GM12874 (cell line): ENCODE data around the gene KLHL40.

Experiments used
- CTCF ChIP-seq: IDR thresholded peaks from 2 replicates; pipeline ENCODE4 v1.5.1; 2011; ENCODE audit warnings: low read depth, mild to moderate bottlenecking, control low read depth, low read length, moderate library complexity; ENCODE audit not compliant: insufficient read depth

KLHL40 gene

DNA sequence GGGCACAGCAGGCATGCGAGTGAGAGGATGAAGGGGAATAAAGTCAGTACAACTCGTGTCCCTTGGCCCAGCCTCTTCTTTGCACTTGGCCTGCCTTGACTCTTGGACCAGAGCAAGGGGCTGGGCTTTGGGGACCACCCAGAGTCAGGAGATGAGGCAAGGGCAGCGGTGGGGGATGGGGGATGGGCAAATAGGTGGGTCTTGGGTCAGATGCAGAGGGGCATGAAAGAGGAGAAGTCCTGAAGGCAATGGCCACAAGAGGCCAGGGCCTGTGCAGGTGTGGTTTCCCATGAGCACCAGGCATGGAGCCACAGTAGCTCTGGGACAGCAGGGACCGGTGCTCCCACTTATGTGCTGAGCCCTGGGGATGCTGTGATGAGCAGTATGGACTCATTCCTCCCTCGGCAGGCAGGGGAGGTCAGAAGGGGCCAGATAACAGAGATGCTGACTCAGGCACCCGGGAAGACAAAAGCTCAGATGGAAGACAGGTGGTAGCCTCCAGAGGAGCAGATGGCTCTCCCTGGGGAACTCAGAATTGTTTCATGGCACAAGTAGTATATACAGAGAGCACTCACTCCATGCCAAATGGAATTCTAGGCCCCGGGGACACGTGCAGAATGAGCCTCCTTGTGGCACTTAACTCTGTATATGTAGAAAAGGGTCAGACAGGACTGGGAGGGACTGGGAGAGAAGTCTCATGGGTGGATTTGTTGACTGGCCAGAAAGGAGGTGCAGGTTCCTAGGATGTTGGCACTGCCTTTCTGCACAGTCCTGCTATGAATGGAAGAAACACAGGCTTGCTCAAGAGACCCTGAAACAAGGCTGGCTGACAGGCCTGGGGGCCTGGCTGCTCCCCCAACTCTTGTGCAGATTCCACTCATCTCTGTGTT is 17.6 kb upstream of the KLHL40 start:
- TF ChIP-seq CTCF: no peak

GRCh38 chr3:42668413-42668760 is 16.9 kb upstream of the KLHL40 start:
- no peak for TF ChIP-seq CTCF

- no peak for TF ChIP-seq CTCF
These were observed 16.5 kb upstream of the KLHL40 start for GRCh38 chr3:42668793-42669217.

- no peak for TF ChIP-seq CTCF
These were observed 15.2 kb upstream of the KLHL40 start for GRCh38 chr3:42670051-42670576.

DNA sequence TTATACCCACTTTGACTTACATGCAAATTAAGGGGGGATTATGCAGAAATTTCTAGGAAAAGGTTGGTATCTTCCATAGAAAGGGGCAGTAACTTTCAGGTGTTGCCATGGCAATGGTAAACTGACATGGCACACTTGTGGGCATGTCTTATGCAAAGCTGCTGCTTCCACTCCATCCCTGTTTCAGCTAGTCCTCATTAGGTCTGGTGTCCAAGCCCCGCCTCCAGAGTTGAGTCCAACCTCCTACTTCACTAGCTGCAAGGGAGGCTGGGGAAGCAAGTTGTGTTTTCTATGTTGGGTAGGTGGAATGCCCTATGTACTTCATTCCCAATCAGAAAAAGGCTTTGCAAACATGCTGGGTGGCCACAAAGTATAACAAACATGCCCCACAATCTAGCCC is 14.7 kb upstream of the KLHL40 start:
- no peak for TF ChIP-seq CTCF

DNA sequence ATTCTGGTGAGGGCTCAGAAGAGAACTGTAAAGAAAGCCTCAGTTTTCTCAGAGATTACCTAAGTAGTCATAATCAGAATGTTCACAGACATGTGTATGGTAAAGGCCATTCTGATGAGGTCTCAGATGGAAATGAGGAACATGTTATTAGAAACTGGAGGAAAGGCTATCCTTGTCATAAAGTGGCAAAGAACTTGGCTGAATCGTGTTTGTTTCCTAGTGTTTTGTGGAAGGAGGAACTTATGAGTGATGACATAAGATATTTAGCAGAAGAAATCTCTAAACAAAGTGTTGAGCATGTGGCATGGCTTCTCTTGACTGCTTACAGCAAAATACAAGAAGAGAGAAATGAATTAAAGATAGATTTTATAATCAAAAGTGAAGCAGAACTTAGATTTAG is 12.8 kb upstream of the KLHL40 start:
- no peak for TF ChIP-seq CTCF

GRCh38 chr3:42673082-42673481 is 12.3 kb upstream of the KLHL40 start:
- TF ChIP-seq CTCF: no peak
